Stimulated activated CD4-positive, alpha-beta T cell treated with anti-CD3 and anti-CD28 coated beads, Interleukin-4, amount 100 ng/mL, for 1 hour (primary cell): ENCODE data around the gene PTGIS.

ENCODE experiments used
- DNase-seq: peaks from one replicate; pipeline ENCODE4 v3.0.0-alpha.2; 2020

PTGIS gene

DNA sequence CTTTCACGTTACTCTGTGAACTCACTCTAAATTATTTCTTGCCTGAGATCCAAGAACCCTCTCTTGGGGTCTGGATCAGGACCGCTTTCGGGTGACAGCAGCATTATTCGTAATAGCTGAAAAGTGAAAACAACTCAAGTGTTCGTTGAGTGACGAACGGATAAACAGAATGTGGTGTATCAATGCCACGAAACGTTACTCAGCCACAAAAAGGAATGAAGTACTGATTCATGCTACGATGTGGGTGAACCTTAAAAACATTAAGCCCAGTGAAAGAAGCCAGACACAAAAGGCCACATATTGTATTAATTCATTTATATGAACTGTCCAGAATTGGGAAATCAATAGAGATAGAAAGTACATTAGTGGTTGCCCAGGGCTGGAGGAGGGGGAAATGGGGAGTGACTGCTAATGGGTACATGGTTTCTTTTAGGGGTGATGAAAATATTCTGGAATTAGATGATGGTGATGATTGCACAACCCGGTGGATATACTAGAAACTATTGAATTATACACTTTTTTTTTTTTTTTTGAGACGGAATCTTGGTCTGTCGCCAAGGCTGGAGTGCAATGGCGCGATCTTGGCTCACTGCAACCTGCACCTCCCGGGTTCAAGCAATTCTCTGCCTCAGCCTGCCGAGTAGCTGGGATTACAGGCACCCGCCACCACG, 8.4 kb downstream of the PTGIS start:
- DNase-seq: no peak

- no peak for DNase-seq
These were observed 9.1 kb downstream of the PTGIS start for GRCh38 chr20:49558826-49559225.

DNA sequence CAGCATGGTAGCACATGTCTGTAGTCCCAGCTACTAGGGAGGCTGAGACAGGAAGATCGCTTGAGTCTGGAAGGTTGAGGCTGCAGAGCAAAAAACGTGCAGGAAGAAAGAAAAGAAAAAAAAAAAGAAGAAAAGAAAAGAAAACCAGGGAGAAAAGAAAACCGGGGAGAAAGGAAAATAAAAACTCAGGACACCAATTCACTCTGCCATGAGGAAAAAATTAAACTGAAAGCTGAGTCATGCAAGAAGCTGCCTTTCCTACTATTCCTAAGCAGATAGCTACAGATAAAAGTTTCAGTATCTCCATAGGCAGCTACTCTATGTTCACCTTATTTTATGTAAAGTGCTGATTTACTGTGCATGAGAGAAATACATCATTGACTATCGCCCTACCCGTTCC, 10.5 kb downstream of the PTGIS start:
- no peak for DNase-seq

DNA sequence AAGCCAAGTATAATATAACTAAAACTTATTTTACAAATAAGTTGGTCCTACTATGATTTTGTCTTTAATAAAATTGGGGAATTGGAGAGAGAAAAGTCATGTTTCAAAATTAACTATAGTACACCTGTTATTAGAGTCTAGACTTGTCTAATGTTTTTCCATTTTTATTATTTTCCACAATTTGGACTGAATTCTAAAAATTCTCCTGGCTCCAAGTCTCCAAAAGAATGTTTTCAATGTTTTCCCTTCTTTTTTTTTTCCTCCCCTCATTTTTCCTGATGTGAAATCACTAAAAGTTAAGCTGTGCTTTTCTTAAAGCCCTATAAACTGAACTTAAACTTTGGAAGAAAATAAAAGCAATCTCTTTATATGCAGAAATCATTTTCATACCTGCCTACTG, 11.3 kb downstream of the PTGIS start:
- no peak for DNase-seq

GRCh38 chr20:49549801-49550551, 18.0 kb downstream of the PTGIS start:
- no peak for DNase-seq

GRCh38 chr20:49548371-49548947, 19.5 kb downstream of the PTGIS start:
- DNase-seq: no peak

DNA sequence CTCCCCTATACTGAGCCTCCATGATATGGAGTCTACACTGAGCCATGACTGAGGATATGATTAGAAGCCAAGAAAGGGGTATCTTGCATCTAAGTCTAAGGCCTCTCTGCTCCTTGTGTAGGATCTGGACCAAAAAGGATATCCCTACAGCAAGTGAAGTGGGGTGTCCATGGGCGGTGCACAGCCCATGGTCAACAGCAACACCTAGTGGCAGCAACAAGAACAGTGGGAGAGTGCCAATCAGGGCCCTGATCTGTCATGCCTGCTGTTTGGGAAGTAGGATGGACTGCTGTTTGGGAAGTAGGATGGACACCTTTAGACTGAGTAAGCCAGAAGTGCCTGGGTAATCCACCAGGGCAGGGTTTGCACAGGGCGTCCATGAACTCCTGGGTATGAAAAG, 22.4 kb downstream of the PTGIS start:
- no peak for DNase-seq

DNA sequence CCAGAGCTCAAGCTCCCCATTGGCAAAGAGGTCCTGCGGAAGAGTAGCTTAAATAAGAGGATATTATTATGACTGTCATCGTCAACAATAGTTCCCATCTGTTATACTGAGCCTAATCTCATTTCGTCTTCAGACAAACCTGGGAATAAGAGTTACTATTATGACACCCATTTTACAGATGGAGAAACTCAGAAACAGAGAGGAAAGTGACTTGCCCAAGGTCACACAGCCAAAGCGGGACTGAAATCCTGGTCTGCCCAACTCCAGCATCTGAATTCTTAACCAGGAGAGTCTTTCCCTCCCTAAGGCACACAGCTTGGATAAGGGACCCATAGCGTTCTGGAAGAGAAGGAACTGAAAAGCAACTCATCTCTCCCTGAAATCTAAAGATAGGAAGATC, 23.4 kb downstream of the PTGIS start:
- no peak for DNase-seq

- no peak for DNase-seq
These were observed 24.0 kb downstream of the PTGIS start for GRCh38 chr20:49543858-49544437.

DNA sequence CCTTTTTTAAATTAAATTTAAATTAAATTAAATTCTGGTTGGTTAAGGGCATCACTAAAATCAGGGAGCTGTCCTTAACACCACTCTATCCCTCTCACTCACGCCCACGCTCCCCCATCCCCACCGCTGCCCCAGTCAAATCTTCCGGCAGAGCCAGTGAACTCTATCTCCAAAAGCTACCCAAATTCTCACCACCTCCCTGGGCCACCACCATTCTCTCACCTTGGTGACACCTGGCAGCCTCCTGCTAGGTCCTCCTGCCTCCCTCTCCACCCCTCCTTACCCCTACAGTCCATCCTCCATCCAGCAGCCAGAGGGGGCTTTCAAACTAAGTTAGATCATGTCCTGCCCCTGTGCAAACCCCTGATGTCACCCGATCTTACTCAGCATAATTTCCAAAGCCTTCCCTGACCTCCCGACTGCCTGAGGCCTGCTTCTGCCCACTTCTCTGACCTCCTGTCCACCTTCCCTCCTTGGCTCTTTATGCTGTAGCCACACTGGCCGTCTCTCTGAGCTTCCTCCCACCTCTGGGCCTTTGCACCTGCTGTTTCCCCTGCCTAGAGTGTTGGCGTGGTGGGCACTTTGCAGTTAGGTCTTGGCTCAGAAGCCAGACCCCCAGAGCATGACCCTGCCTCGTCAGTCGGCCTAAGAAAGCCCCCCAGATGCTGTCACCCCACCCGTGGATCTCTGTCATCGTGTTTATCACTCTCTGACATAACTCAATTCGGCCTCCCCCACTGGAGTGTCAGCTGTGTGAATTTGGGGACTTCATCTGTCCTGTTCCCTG, 24.7 kb downstream of the PTGIS start:
- no peak for DNase-seq

GRCh38 chr20:49542514-49542991, 25.4 kb downstream of the PTGIS start:
- DNase-seq: no peak

DNA sequence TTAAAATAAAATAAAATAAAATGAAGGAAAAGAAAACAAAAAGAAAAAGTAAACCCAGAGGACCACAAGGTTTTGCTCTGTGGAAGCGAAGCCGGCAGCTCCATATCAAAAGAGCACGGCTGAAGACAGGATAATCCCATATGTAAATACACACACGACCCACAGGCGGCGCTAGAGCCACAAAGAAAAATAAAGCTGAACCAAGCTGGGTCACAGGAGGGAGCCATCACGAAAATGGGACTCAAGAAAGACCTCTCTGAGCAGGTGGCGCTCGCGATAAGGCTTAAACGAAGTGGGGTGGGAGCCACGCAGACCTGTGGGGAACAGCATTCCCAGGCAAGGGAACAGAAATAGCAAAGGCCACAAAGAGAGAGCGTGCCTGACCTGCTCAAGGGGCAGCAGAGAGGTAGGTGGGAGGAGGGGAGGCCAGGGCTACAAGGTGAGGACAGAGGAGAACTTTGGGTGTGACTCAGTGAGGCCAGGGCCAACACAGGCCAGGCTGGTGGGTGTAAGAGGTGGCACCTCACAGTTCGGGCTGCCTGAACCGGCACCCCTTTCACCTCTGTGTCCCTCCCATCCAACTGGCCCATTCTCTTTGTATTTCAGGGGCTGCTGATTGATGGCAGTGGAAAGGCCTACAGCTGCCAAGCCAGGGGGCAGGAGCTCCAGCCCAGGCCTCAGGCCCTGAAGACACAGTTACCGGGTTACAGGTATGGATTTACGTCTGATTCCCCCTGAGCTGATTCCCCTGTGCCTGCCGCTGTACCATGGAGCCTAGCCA, 26.0 kb downstream of the PTGIS start:
- DNase-seq: peak; percentile 62

DNA sequence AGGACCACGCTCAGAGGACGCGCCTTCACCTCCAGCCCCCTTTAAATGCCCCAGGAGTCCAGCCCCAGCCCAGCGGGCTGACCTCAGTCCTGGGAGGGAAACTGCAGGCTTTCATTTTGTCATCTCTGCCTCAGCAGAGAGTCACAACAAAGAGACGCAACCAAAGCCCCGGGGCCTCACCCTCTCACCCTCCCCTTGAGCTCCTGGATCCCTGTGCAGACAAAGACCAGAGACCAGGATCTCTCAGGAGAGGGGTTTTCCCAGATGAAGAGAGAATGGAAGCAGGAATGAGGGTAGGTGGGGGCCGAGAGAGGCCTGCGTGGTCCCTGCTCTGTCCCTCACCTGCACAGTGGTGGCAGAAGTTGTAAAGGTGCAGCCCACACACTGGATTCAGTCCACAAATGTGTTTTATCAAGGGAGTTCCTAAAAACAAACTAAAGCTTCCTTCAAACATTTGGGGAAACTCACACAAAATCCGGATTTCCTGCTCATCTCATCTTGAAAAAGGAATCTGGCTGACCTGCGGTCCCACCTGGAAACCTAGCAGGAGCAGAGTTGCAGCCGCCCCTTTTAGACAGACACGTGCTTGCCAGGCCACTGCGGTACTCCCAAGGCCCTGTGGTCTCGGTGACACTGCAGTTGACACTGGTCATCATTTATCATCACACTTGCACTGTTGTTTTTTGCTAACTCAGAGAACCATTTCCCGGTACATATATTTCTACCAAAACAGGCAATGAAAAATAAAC, 27.1 kb downstream of the PTGIS start:
- DNase-seq: no peak

GRCh38 chr20:49540232-49540620, 27.7 kb downstream of the PTGIS start:
- no peak for DNase-seq

DNA sequence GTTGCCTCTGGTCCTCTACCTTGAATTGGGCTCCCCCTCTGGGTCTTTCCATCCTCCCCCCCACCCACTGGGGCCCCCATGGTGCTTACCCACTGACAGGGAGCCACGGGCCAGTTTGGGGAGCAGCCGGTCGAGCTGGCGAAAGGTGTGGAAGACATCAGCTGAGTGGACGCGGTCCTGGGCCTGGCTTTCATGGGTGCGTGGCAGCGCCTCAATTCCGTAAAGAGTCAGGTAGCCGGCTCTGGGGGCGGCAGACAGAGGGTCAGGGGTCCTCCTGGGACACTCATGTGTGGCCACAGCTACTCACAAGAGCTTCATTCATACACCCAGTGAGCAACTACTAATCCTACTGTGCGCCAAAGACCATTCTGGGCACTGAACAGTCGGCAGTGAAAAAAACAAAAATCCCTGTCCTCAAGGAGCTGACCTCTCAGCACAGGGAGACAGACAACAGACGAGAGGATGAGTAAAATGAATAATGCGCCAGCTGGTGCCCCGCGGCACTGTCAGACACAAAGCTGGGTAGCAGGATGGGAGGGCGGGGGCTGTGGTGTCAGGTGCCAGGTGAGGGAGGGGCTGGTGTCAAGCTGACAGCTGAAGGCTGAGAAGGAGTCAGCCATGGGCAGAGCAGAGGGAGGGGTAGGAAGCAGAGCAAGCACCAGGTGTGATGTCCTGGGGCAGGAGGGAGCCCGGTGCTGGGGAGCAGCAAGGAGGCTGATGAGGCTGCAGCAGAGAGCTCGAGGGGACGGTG, 28.3 kb downstream of the PTGIS start:
- DNase-seq: no peak

- DNase-seq: no peak
These were observed 29.0 kb downstream of the PTGIS start for GRCh38 chr20:49538950-49539349.

GRCh38 chr20:49534255-49534712, 33.7 kb downstream of the PTGIS start:
- peak; percentile 42 for DNase-seq

DNA sequence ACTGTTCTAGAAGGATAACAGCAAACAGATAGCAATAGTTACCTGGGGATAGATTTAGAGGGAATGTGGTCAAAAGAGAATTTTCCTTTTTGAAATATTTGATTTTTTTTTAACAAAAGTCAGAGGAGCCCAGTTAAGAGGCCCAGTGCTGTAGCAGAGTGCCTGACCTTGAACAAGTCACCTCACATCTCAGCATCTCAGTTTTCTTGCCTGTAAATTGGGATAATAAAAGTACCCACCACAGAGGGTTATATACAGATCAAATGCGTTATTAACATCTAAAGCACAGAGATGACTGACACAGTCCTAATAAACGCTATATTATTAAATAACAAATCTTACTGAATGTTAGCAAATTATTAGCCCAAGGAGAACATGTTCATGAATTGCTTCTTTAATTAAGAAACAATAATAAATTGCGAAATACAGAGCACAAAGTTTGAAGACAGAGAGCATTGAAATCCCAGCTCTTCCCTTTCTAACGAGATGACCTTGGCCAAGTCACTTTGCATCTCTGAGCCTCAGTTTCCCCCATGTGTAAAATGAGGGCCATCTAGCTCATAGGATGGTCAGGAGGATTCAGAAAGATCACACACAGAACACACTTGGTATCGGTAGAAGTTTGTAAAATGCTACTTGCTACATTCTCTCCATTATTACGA, 35.5 kb downstream of the PTGIS start:
- no peak for DNase-seq

- no peak for DNase-seq
These were observed 38.5 kb downstream of the PTGIS start for GRCh38 chr20:49529470-49529869.

GRCh38 chr20:49526568-49526967, 41.4 kb downstream of the PTGIS start:
- DNase-seq: no peak
